TTC549 (cell line): ENCODE data around the gene TUBB4B.
A peak's percentile ranks its signal among the peaks of the same experiment; 100 is the strongest.

ENCODE experiments used
- FAIRE-seq: peaks from 2 replicates; lab custom pipeline; 2012; peaks lifted over from hg19 to GRCh38; lab: Jason Lieb, UNC

Gene TUBB4B

GRCh38 chr9:137240841-137241489 lies at the start of gene TUBB4B:
Gene TUBB4B, plus strand, starts transcription at chr9:137241287. Its CDS starts 74 bp downstream, at chr9:137241361.
- FAIRE-seq: peak; percentile 96

- FAIRE-seq: no peak
Observed at GRCh38 chr9:137191691-137192447, 49.2 kb upstream of the TUBB4B start.

- FAIRE-seq: no peak
Observed at GRCh38 chr9:137192448-137192780, 48.7 kb upstream of the TUBB4B start.

GRCh38 chr9:137192859-137193258 lies 48.2 kb upstream of the TUBB4B start:
- FAIRE-seq: no peak

GRCh38 chr9:137193771-137194170 lies 47.3 kb upstream of the TUBB4B start:
- no peak for FAIRE-seq

GRCh38 chr9:137194388-137194787 lies 46.7 kb upstream of the TUBB4B start:
- no peak for FAIRE-seq

GRCh38 chr9:137194909-137195308 lies 46.2 kb upstream of the TUBB4B start:
- FAIRE-seq: no peak

GRCh38 chr9:137195525-137196220 lies 45.4 kb upstream of the TUBB4B start:
- no peak for FAIRE-seq

- FAIRE-seq: no peak
Observed at GRCh38 chr9:137198051-137198901, 42.8 kb upstream of the TUBB4B start.

GRCh38 chr9:137198902-137199283 lies 42.2 kb upstream of the TUBB4B start:
- no peak for FAIRE-seq

GRCh38 chr9:137199411-137200121 lies 41.5 kb upstream of the TUBB4B start:
- no peak for FAIRE-seq

GRCh38 chr9:137200311-137201204 lies 40.5 kb upstream of the TUBB4B start, which contains the start of gene TPRN:
Gene TPRN, minus strand, starts transcription at chr9:137200741. Its CDS starts 30 bp downstream, at chr9:137200711.
- FAIRE-seq: peak; percentile 83

- FAIRE-seq: no peak
Observed at GRCh38 chr9:137201205-137201868, 39.8 kb upstream of the TUBB4B start.

GRCh38 chr9:137202966-137203365 lies 38.1 kb upstream of the TUBB4B start:
- FAIRE-seq: no peak

- FAIRE-seq: no peak
Observed at GRCh38 chr9:137204731-137205125, 36.4 kb upstream of the TUBB4B start.

GRCh38 chr9:137205126-137206069 lies 35.7 kb upstream of the TUBB4B start, which contains the start of the genes NDOR1 and TMEM203:
Gene NDOR1, plus strand, starts transcription at chr9:137205700. Its CDS starts 78 bp downstream, at chr9:137205778.
Gene TMEM203, minus strand, starts transcription at chr9:137205648. Its CDS starts 234 bp downstream, at chr9:137205414.
- FAIRE-seq: no peak

- FAIRE-seq: no peak
Observed at GRCh38 chr9:137206602-137207001, 34.5 kb upstream of the TUBB4B start.

- no peak for FAIRE-seq
Observed at GRCh38 chr9:137211532-137211931, 29.6 kb upstream of the TUBB4B start.

GRCh38 chr9:137212520-137212919 lies 28.6 kb upstream of the TUBB4B start:
- no peak for FAIRE-seq
